Lower leg skin (tissue), 4 donors: ENCODE measurements around the gene MLH3. TPM values are rescaled to one million over a fixed set of nuclear protein-coding genes. Genes with fewer than 3 reads are reported as not detected.

Experiments
- DNase-seq, 2 donors: peaks; one replicate each; pipeline ENCODE4 v3.0.0-alpha.2; 2019; ENCODE audit warnings: low spot score in 2 of 2
- H3K4me3 ChIP-seq: fragments of 200-600 bp; sonication (generic); 2 replicates; pipeline ENCODE4 v1.5.1; 2017; ENCODE audit warnings: mild to moderate bottlenecking, low read depth; ENCODE audit not compliant: poor library complexity, severe bottlenecking
- CTCF ChIP-seq, 3 donors: fragments of 450-650 bp; IDR thresholded peaks; one replicate each; pipeline ENCODE4 v1.5.1; 2016; ENCODE audit warnings: antibody characterized with exemption in 3 of 3, mild to moderate bottlenecking in 3 of 3, moderate library complexity in 2 of 3
- POLR2A ChIP-seq, 2 donors: fragments of 450-650 bp; IDR thresholded peaks; one replicate each; pipeline ENCODE4 v1.6.1; 2016 to 2017; ENCODE audit warnings: antibody characterized with exemption in 2 of 2, mild to moderate bottlenecking in 1 of 2, moderate library complexity in 1 of 2
- WGBS, 2 donors: methylation state at CpG; one replicate each; pipeline ENCODE4 v1.1.5; 2018; 5-methylcytosine and 5-hydroxymethylcytosine counted together
- intact Hi-C: fragments of 100-400 bp; cut with DNase I; formaldehyde crosslinking; loops from one replicate; pipeline ENCODE4 v1.15.0; 2023; ENCODE audit warnings: low total_unique reads
- total RNA-seq, 4 donors: library from RNA; depleted of rRNA; stranded (reverse); fragments of >200 nt; gene quantifications; one replicate each; pipeline ENCODE4 v1.1.0, GENCODE V29; 2016

The MLH3 gene
- total RNA-seq, 4 donors from 2014 or later = 16.9 to 20.9 (median 19.5) TPM

GRCh38 chr14:75015496-75015895 lies 35.8 kb downstream of the MLH3 start:
- DNase-seq = no peak
- no peak for TF ChIP-seq POLR2A (IDR thresholded peaks at IDR 0.05)
- TF ChIP-seq CTCF (IDR thresholded peaks at IDR 0.05) = no peak
- WGBS, 2 donors = 78 to 83% methylated on average over 5 of the region's 5 CpGs
- intact Hi-C loops = no loop called here
- H3K4me3 ChIP-seq = no peak overlapping the region

DNA sequence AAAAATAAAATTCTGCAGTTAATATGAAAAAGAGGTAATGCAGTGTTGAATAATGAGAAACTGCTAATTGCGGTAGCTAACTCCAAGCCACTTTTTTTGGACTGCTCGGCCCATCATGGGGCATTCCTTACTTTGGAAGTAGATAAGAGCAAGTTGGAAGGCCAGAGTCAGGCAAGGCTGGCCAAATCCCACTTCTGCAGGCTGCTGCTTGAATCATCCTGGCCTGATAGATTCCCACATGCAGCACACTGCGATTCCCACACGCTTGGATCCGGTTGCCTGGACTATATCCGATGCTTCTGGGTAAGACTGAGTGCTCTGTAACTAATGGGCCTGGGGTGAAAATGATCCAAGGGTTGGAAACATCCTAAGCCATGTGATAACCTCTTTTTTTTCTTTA lies 38.0 kb downstream of the MLH3 start:
- 86% methylated on average over 6 of the region's 6 CpGs for WGBS, 2 donors
- H3K4me3 ChIP-seq = no peak overlapping the region
- TF ChIP-seq CTCF (IDR thresholded peaks at IDR 0.05) = no peak
- no peak for TF ChIP-seq POLR2A (IDR thresholded peaks at IDR 0.05)
- intact Hi-C loops = no loop called here
- DNase-seq = no peak

DNA sequence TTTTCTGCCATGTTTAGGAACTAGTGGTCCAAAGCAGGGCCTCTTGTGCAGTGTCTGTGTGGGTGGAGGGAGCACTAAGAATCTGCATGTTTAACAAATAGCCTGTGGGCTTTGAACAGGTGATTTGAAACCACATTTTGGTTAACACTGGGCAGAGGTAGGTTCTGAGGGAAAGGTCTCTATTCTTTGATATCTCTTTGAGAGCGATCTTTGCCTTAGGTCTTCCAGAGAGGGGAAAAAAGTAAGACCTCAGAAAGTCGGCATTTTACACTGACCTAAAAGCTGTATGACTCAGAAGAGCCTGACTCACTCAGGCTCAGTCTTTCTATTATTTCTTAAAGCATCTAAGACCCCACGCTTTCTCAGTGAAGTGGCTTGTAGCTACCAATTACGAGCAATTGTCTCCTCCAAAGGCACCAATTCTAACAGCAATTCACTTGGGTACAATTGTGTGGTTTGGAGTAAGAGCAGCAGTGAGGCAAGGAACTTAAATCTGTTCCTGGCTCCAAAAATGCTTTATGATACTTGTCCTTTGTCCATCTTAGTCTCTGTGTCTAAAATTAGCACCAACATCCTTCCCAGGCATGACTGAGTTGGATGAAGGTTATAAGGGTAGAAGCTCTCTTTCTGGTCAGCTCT lies 39.8 kb downstream of the MLH3 start:
- TF ChIP-seq POLR2A (IDR thresholded peaks at IDR 0.05) (no peak), CTCF (IDR thresholded peaks at IDR 0.05) (no peak)
- 58 to 61% methylated on average over 4 of the region's 4 CpGs for WGBS, 2 donors
- intact Hi-C loops = no loop called here
- no peak overlapping the region for H3K4me3 ChIP-seq
- no peak for DNase-seq

- H3K4me3 ChIP-seq = no peak overlapping the region
- DNase-seq = no peak
- intact Hi-C loops = no loop called here
- TF ChIP-seq POLR2A (IDR thresholded peaks at IDR 0.05) = no peak
- TF ChIP-seq CTCF (IDR thresholded peaks at IDR 0.05) = no peak
- WGBS, 2 donors = 92 to 97% methylated on average over 4 of the region's 4 CpGs
These were observed 40.7 kb downstream of the MLH3 start for GRCh38 chr14:75010472-75011093.

- no peak for TF ChIP-seq POLR2A (IDR thresholded peaks at IDR 0.05)
- 63 to 82% methylated on average over 4 of the region's 4 CpGs for WGBS, 2 donors
- H3K4me3 ChIP-seq = no peak overlapping the region
- intact Hi-C loops = no loop called here
- no peak for DNase-seq
These were observed 42.1 kb downstream of the MLH3 start for GRCh38 chr14:75009176-75009575.

DNA sequence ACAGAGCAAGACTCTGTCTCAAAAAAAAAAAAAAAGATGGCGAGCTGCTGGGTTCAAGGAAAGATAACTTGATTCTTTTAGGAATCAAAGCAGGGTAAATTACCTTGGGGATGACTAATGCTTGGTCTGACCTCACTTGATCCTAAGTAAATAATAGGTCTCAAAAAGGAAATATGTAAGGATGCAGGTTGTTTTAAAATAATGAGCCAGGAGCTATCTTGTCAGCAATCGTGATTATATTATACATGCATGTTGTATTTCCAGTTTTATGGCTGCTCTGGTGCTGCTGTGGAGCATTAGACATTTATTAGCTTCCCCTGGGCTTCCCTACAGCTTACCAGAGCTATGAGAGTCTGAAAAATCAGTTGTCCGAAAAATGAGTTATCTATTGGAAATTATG lies 45.9 kb downstream of the MLH3 start:
- TF ChIP-seq CTCF (IDR thresholded peaks at IDR 0.05) (no peak), POLR2A (IDR thresholded peaks at IDR 0.05) (no peak)
- DNase-seq = no peak
- WGBS, 2 donors = 70 to 79% methylated on average over 3 of the region's 3 CpGs
- H3K4me3 ChIP-seq = no peak overlapping the region
- intact Hi-C loops = no loop called here
